Measurements from ENCODE around the gene RSPH10B2.
"Not testable (repeated sequence)": the region's sequence is repeated elsewhere in the genome, so short reads cannot be mapped to it uniquely, and the experiment has no call there.

DNA sequence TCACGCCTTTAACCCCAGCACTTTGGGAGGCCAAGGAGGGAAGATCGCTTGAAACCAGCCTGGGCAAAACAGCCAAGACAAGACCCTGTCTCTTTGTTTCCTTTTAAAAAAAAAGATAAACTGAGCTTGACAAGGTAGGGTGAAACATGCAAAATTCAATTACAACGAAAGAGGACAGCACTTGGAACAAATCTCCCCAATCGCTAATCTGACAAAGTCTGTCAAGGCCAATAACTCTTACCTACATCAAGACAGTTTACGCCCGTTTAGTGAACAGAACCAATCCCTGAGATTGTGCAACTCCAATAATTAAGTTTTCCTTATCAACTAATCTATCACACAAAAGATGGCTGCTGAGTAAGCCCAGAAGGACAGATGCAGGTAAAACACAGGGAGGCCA, 67.7 kb downstream of the RSPH10B2 start:
- TF ChIP-seq, protein P1, sequence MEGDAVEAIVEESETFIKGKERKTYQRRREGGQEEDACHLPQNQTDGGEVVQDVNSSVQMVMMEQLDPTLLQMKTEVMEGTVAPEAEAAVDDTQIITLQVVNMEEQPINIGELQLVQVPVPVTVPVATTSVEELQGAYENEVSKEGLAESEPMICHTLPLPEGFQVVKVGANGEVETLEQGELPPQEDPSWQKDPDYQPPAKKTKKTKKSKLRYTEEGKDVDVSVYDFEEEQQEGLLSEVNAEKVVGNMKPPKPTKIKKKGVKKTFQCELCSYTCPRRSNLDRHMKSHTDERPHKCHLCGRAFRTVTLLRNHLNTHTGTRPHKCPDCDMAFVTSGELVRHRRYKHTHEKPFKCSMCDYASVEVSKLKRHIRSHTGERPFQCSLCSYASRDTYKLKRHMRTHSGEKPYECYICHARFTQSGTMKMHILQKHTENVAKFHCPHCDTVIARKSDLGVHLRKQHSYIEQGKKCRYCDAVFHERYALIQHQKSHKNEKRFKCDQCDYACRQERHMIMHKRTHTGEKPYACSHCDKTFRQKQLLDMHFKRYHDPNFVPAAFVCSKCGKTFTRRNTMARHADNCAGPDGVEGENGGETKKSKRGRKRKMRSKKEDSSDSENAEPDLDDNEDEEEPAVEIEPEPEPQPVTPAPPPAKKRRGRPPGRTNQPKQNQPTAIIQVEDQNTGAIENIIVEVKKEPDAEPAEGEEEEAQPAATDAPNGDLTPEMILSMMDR (IDR thresholded peaks at IDR 0.05; ENCODE audit: insufficient read depth, low read length, poor library complexity, severe bottlenecking): not testable (repeated sequence)
- not testable (repeated sequence) for TF ChIP-seq EZH2phosphoT487 (conservative IDR thresholded peaks at IDR 0.05; ENCODE audit: low read length)
